Right ventricle myocardium inferior (tissue), 1 donor: ENCODE data around the gene C2orf81. TPM values are rescaled to one million over a fixed set of nuclear protein-coding genes. Genes with fewer than 3 reads are reported as not detected.
"Not testable (repeated sequence)": the region's sequence is repeated elsewhere in the genome, so short reads cannot be mapped to it uniquely, and the experiment has no call there.

Experiments
- ATAC-seq: fragments of 200-7000 bp; cut with Tn5 transposase; one replicate; pipeline ENCODE4 v1.9.1; 2020; ENCODE audit warnings: mild to moderate bottlenecking, moderate library complexity
- DNase-seq: peaks from one replicate; pipeline ENCODE4 v3.0.0; 2021; ENCODE audit errors: missing footprints
- intact Hi-C: fragments of 100-400 bp; cut with DNase I; formaldehyde crosslinking; loops from one replicate; pipeline ENCODE4 v1.11.0; 2022
- total RNA-seq: library from RNA; stranded (reverse); fragmentation: NEBNext Ultra II Directional; extraction: Animal tissue kit (Norgen Biotek cat#: 25700); gene quantifications from one replicate; pipeline ENCODE4 v1.2.1, GENCODE V29; 2021
- donor health status: DM: no; HTN: yes; CAD: no; lungs with severe emphysema.

Gene C2orf81
- total RNA-seq, 1 donor from 2014 or later = 1.1 TPM

GRCh38 chr2:74426181-74426758 lies 4.9 kb upstream of the C2orf81 start:
- intact Hi-C loops = no loop called here
- no peak for DNase-seq
- ATAC-seq = no peak

GRCh38 chr2:74425523-74425922 lies 4.1 kb upstream of the C2orf81 start:
- ATAC-seq = no peak

GRCh38 chr2:74424995-74425406 lies 3.6 kb upstream of the C2orf81 start:
- DNase-seq (no peak), ATAC-seq (no peak)
- intact Hi-C loops = no loop called here

More at GRCh38 chr2:74425523-74425922, 4.1 kb upstream of the C2orf81 start:
- no peak for DNase-seq
- intact Hi-C loops = no loop called here

GRCh38 chr2:74424139-74424992 lies 2.9 kb upstream of the C2orf81 start:
- intact Hi-C loops = no loop called here
- ATAC-seq (no peak), DNase-seq (no peak)

- no peak for ATAC-seq
- DNase-seq = no peak
- intact Hi-C loops = no loop called here
These were observed 2.0 kb upstream of the C2orf81 start for GRCh38 chr2:74423231-74424095.

GRCh38 chr2:74420443-74421103 lies 846 bp downstream of the C2orf81 start:
- DNase-seq, intact Hi-C loops, ATAC-seq: not testable (repeated sequence)

GRCh38 chr2:74420006-74420405 lies 1.4 kb downstream of the C2orf81 start:
- ATAC-seq (no peak), DNase-seq (no peak)
- intact Hi-C loops = no loop called here

GRCh38 chr2:74419345-74419744 lies 2.1 kb downstream of the C2orf81 start:
- intact Hi-C loops = loop anchor here (10.0 kb wide), 1 partner anchor 595 kb away; the partner anchor contains the start of gene STAMBP
- no peak for ATAC-seq
- DNase-seq = no peak

- DNase-seq = peak; percentile 86
- no peak for ATAC-seq
- intact Hi-C loops = loop anchor here (10.0 kb wide), 1 partner anchor 594 kb away; the partner anchor contains the start of gene STAMBP
These were observed 3.1 kb downstream of the C2orf81 start for GRCh38 chr2:74418312-74418711.

- intact Hi-C loops = loop anchor here (10.0 kb wide), 1 partner anchor 593 kb away; the partner anchor contains the start of gene STAMBP
- DNase-seq = no peak
- ATAC-seq = no peak
These were observed 3.7 kb downstream of the C2orf81 start for GRCh38 chr2:74417763-74418162.

- no peak for ATAC-seq
- no peak for DNase-seq
- intact Hi-C loops = loop anchor here (10.0 kb wide), 1 partner anchor 592 kb away; the partner anchor contains the start of gene STAMBP
These were observed 4.2 kb downstream of the C2orf81 start for GRCh38 chr2:74417197-74417596.

GRCh38 chr2:74416778-74417177 lies 4.6 kb downstream of the C2orf81 start:
- intact Hi-C loops = loop anchor here (10.0 kb wide), 1 partner anchor 592 kb away; the partner anchor contains the start of gene STAMBP
- no peak for DNase-seq
- ATAC-seq = no peak

- ATAC-seq = no peak
- no peak for DNase-seq
- intact Hi-C loops = loop anchor here (10.0 kb wide), 1 partner anchor 591 kb away; the partner anchor contains the start of gene STAMBP
These were observed 5.5 kb downstream of the C2orf81 start for GRCh38 chr2:74415762-74416395.

GRCh38 chr2:74414881-74415761 lies 6.3 kb downstream of the C2orf81 start:
- DNase-seq (peak; percentile 89), ATAC-seq (peak; percentile 81)
- intact Hi-C loops = loop anchor here (10.0 kb wide), 1 partner anchor 590 kb away; the partner anchor contains the start of gene STAMBP

GRCh38 chr2:74414441-74414840 lies 7.0 kb downstream of the C2orf81 start:
- DNase-seq (no peak), ATAC-seq (no peak)
- intact Hi-C loops = loop anchor here (10.0 kb wide), 1 partner anchor 590 kb away; the partner anchor contains the start of gene STAMBP

- DNase-seq (no peak), ATAC-seq (peak; percentile 37)
- intact Hi-C loops = loop anchor here (10.0 kb wide), 1 partner anchor 588 kb away; the partner anchor contains the start of gene STAMBP
These were observed 8.3 kb downstream of the C2orf81 start for GRCh38 chr2:74413001-74413698.
